Fibroblast of lung (primary cell): ENCODE measurements around the gene DCXR. TPM values are rescaled to one million over a fixed set of nuclear protein-coding genes. Genes with fewer than 3 reads are reported as not detected.
A peak's percentile ranks its signal among the peaks of the same experiment; 100 is the strongest.

Experiments
- DNase-seq, 2 donors: peaks; one replicate each; pipeline versions ENCODE4 v3.0.0 to v3.0.0-alpha.2; 2010; ENCODE audit warnings: low read depth in 2 of 2
- H2AFZ ChIP-seq: 2 replicates; pipeline ENCODE4 v1.5.1; 2012; ENCODE audit warnings: low read length, control low read depth, inconsistent platforms
- H3K27ac ChIP-seq: 2 replicates; pipeline ENCODE4 v1.5.1; 2011; ENCODE audit warnings: low read length, control low read depth; ENCODE audit not compliant: insufficient read depth
- H3K27me3 ChIP-seq: 2 replicates; pipeline ENCODE4 v1.5.1; 2011; ENCODE audit warnings: mild to moderate bottlenecking, low read length; ENCODE audit not compliant: control insufficient read depth, insufficient read depth
- H3K36me3 ChIP-seq: 2 replicates; pipeline ENCODE4 v1.5.1; 2011; ENCODE audit warnings: low read length; ENCODE audit not compliant: control insufficient read depth, insufficient read depth
- H3K4me1 ChIP-seq: 2 replicates; pipeline ENCODE4 v1.5.1; 2011; ENCODE audit warnings: low read length; ENCODE audit not compliant: control insufficient read depth, insufficient read depth; ENCODE audit errors: extremely low read depth
- H3K4me2 ChIP-seq: 2 replicates; pipeline ENCODE4 v1.5.1; 2011; ENCODE audit warnings: low read length, control low read depth; ENCODE audit not compliant: insufficient read depth; ENCODE audit errors: extremely low read depth
- H3K4me3 ChIP-seq, 4 experiments: fragments of 200-600 bp in 1 of 4; sonication (generic) in 1 of 4; replicated peaks in 1 of 4; 2 replicates each; pipeline ENCODE4 v1.5.1; 2011 to 2016; ENCODE audit warnings: low read length in 4 of 4, low read depth in 3 of 4, mild to moderate bottlenecking in 3 of 4, control low read depth in 2 of 4, inconsistent platforms in 1 of 4, mixed read lengths in 1 of 4; ENCODE audit not compliant: insufficient read depth in 1 of 4; ENCODE audit errors: control extremely low read depth in 1 of 4
- H3K79me2 ChIP-seq: 2 replicates; pipeline ENCODE4 v1.5.1; 2012; ENCODE audit warnings: mild to moderate bottlenecking, low read length, inconsistent platforms; ENCODE audit not compliant: control insufficient read depth, insufficient read depth
- H3K9ac ChIP-seq: 2 replicates; pipeline ENCODE4 v1.5.1; 2011; ENCODE audit warnings: mild to moderate bottlenecking, low read length, control low read depth; ENCODE audit not compliant: insufficient read depth
- H3K9me3 ChIP-seq: 2 replicates; pipeline ENCODE4 v1.5.1; 2012; ENCODE audit warnings: low read depth, low read length; ENCODE audit not compliant: control insufficient read depth, insufficient read depth
- H4K20me1 ChIP-seq: 2 replicates; pipeline ENCODE4 v1.5.1; 2011; ENCODE audit warnings: low read length; ENCODE audit not compliant: control insufficient read depth, insufficient read depth; ENCODE audit errors: extremely low read depth
- CTCF ChIP-seq, 2 donors: IDR thresholded peaks in 1 of 2; conservative IDR thresholded peaks in 1 of 2; 1 replicate in 1 of 2; 2 replicates in 1 of 2; pipeline ENCODE4 v1.5.1; 2011 to 2012; ENCODE audit warnings: low read length in 2 of 2, control low read depth in 1 of 2, inconsistent platforms in 1 of 2, low read depth in 1 of 2, mild to moderate bottlenecking in 1 of 2
- EZH2 ChIP-seq: IDR thresholded peaks from 2 replicates; pipeline ENCODE4 v1.5.1; 2012; ENCODE audit warnings: low read length, control low read depth, mild to moderate bottlenecking; ENCODE audit errors: missing control alignments
- polyA plus RNA-seq, 2 donors: library from polyadenylated mRNA; depleted of rRNA in 1 of 2; stranded (reverse) in 1 of 2; unstranded in 1 of 2; fragments of >200 nt; gene quantifications; 2 replicates each; pipeline ENCODE4 v1.2.1, GENCODE V29; 2011 to 2012; ENCODE audit warnings: missing spikeins in 1 of 2
- total RNA-seq: library from RNA; depleted of rRNA; stranded (reverse); fragments of >200 nt; gene quantifications from 2 replicates; pipeline ENCODE4 v1.2.1, GENCODE V29; 2014

Gene DCXR
- total and polyA plus RNA-seq, 2 donors (not counting 1 experiment from before 2014, with no cell fraction given) = 34.8 to 43.6 TPM

- no peaks in the 10 kb centered on the region for H3K27me3 ChIP-seq
- peaks cover 30% of the 10 kb centered on the region for H3K4me1 ChIP-seq
- no peak for TF ChIP-seq CTCF (conservative IDR thresholded peaks at IDR 0.05 in 1 of 2, IDR thresholded peaks at IDR 0.05 in 1 of 2; ENCODE audit: low read depth in 1 of 2, low read length in 2 of 2)
- TF ChIP-seq EZH2 = no peak
- no peaks in the 10 kb centered on the region for H4K20me1 ChIP-seq
- H3K27ac ChIP-seq = no peak overlapping the region
- H3K9ac ChIP-seq = no peak overlapping the region
- H3K9me3 ChIP-seq = no peaks in the 10 kb centered on the region
- no peak overlapping the region for H2AFZ ChIP-seq
- H3K4me2 ChIP-seq = no peak overlapping the region
- peak; percentile 47 to 69 for DNase-seq
- no peak overlapping the region for H3K4me3 ChIP-seq
- no peaks in the 10 kb centered on the region for H3K36me3 ChIP-seq
- no peaks in the 10 kb centered on the region for H3K79me2 ChIP-seq
Measured at GRCh38 chr17:82006468-82007227, 30.8 kb downstream of the DCXR start.

GRCh38 chr17:82005701-82006348 lies 31.7 kb downstream of the DCXR start:
- no peaks in the 10 kb centered on the region for H3K36me3 ChIP-seq
- no peaks in the 10 kb centered on the region for H4K20me1 ChIP-seq
- H3K4me2 ChIP-seq = no peak overlapping the region
- H3K27ac ChIP-seq = no peak overlapping the region
- DNase-seq = no peak
- no peak for TF ChIP-seq CTCF (conservative IDR thresholded peaks at IDR 0.05 in 1 of 2, IDR thresholded peaks at IDR 0.05 in 1 of 2; ENCODE audit: low read depth in 1 of 2, low read length in 2 of 2)
- no peak for TF ChIP-seq EZH2
- no peak overlapping the region for H3K4me3 ChIP-seq
- H3K9ac ChIP-seq = no peak overlapping the region
- peaks cover 30% of the 10 kb centered on the region for H3K4me1 ChIP-seq
- H3K79me2 ChIP-seq = no peaks in the 10 kb centered on the region
- H3K27me3 ChIP-seq = no peaks in the 10 kb centered on the region
- H3K9me3 ChIP-seq = no peaks in the 10 kb centered on the region
- H2AFZ ChIP-seq = no peak overlapping the region

- Histone ChIP-seq H3K36me3 (no peaks in the 10 kb centered on the region), H4K20me1 (no peaks in the 10 kb centered on the region), H3K9ac (no peak overlapping the region), H2AFZ (no peak overlapping the region), H3K27me3 (no peaks in the 10 kb centered on the region), H3K27ac (peak overlapping the region; percentile 66), H3K79me2 (no peaks in the 10 kb centered on the region), H3K4me3 (no peak overlapping the region), H3K4me2 (no peak overlapping the region), H3K4me1 (peaks cover 30% of the 10 kb centered on the region), H3K9me3 (no peaks in the 10 kb centered on the region)
- no peak for TF ChIP-seq CTCF (conservative IDR thresholded peaks at IDR 0.05 in 1 of 2, IDR thresholded peaks at IDR 0.05 in 1 of 2; ENCODE audit: low read depth in 1 of 2, low read length in 2 of 2)
- TF ChIP-seq EZH2 = no peak
- DNase-seq = no peak
Measured at GRCh38 chr17:82004517-82005455, 32.7 kb downstream of the DCXR start.
